Muscle of leg (tissue), 11 donors: ENCODE data around the gene MAGI2. TPM values are rescaled to one million over a fixed set of nuclear protein-coding genes. Genes with fewer than 3 reads are reported as not detected.

Experiments used
- DNase-seq: peaks from one replicate; pipeline ENCODE4 v3.0.0; 2013
- H3K27ac ChIP-seq: one replicate; pipeline ENCODE4 v1.5.1; 2013; ENCODE audit warnings: mild to moderate bottlenecking, low read length, control low read depth
- H3K27me3 ChIP-seq: one replicate; pipeline ENCODE4 v1.6.1; 2013; ENCODE audit warnings: low read length; ENCODE audit not compliant: control insufficient read depth, insufficient read depth
- H3K36me3 ChIP-seq: one replicate; pipeline ENCODE4 v1.6.1; 2013; ENCODE audit warnings: low read length; ENCODE audit not compliant: control insufficient read depth, insufficient read depth
- H3K4me1 ChIP-seq: one replicate; pipeline ENCODE4 v1.6.1; 2013; ENCODE audit warnings: low read length; ENCODE audit not compliant: control insufficient read depth, insufficient read depth
- H3K4me3 ChIP-seq: one replicate; pipeline ENCODE4 v1.5.1; 2013; ENCODE audit warnings: low read length, control low read depth
- H3K9me3 ChIP-seq: replicated peaks from 2 replicates; pipeline ENCODE4 v1.6.1; 2013; ENCODE audit warnings: low read depth, low read length; ENCODE audit not compliant: control insufficient read depth
- WGBS: methylation state at CpG from one replicate; pipeline ENCODE4 v1.1.5; 2013; ENCODE audit warnings: missing lambda C conversion rate; ENCODE audit not compliant: insufficient coverage; 5-methylcytosine and 5-hydroxymethylcytosine counted together
- polyA plus RNA-seq, 8 donors: library from polyadenylated mRNA; unstranded; fragments of 120-200 nt; gene quantifications; one replicate each; pipeline versions ENCODE4 v1.2.1 to v1.2.3, GENCODE V29; 2013; ENCODE audit warnings: inconsistent platforms in 1 of 8, low replicate concordance in 1 of 8; ENCODE audit not compliant: insufficient read length in 8 of 8, insufficient read depth in 1 of 8
- total RNA-seq: library from RNA; stranded (reverse); fragments of 120-200 nt; gene quantifications from one replicate; pipeline ENCODE4 v1.2.4, GENCODE V29; 2013

The MAGI2 gene
- total and polyA plus RNA-seq, 9 donors: 3.5 to 6.3 (median 5.2) TPM

DNA sequence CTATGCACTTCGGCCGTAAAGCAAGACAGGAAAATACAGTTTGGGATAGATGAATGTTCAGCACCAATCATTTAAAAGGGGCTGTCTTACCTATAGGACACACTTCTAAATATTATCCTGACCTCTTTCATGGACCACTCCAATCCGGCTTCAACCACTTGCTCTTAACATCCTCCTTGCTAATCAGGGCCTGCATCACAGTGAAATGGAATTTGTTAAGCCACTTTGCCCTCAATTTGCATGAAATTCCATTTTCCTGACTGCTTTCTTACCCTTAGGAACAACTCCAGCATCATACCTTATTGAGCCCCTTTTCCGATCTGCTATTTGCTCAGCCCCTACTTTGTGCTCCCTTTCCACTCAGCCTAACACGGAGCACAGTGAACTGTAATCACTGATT is 987.6 kb downstream of the MAGI2 start:
- WGBS: 83% methylated on average over 3 of the region's 5 CpGs

GRCh38 chr7:78463039-78463438 is 990.4 kb downstream of the MAGI2 start:
- no peak for DNase-seq
- Histone ChIP-seq H3K27ac (no peak overlapping the region), H3K9me3 (no peaks in the 10 kb centered on the region), H3K27me3 (no peaks in the 10 kb centered on the region), H3K4me1 (no peaks in the 10 kb centered on the region), H3K4me3 (no peak overlapping the region), H3K36me3 (no peaks in the 10 kb centered on the region)
- WGBS: 89% methylated on average over 3 of the region's 3 CpGs

More for the DNA sequence above, 987.6 kb downstream of the MAGI2 start:
- no peaks in the 10 kb centered on the region for H3K9me3 ChIP-seq
- H3K4me3 ChIP-seq: no peak overlapping the region
- no peaks in the 10 kb centered on the region for H3K36me3 ChIP-seq
- H3K27me3 ChIP-seq: no peaks in the 10 kb centered on the region
- DNase-seq: no peak
- H3K27ac ChIP-seq: no peak overlapping the region
- H3K4me1 ChIP-seq: no peaks in the 10 kb centered on the region

GRCh38 chr7:78450706-78451105 is 1002.8 kb downstream of the MAGI2 start:
- H3K27me3 ChIP-seq: no peaks in the 10 kb centered on the region
- no peaks in the 10 kb centered on the region for H3K36me3 ChIP-seq
- no peaks in the 10 kb centered on the region for H3K4me1 ChIP-seq
- no peak overlapping the region for H3K4me3 ChIP-seq
- no peaks in the 10 kb centered on the region for H3K9me3 ChIP-seq
- no peak for DNase-seq
- no peak overlapping the region for H3K27ac ChIP-seq
- WGBS: no CpG with 5 or more reads among the region's 6 CpGs

GRCh38 chr7:78448911-78449310 is 1004.6 kb downstream of the MAGI2 start:
- H3K9me3 ChIP-seq: no peaks in the 10 kb centered on the region
- no peaks in the 10 kb centered on the region for H3K36me3 ChIP-seq
- WGBS: no CpG with 5 or more reads among the region's 5 CpGs
- H3K4me1 ChIP-seq: no peaks in the 10 kb centered on the region
- no peak for DNase-seq
- H3K27me3 ChIP-seq: no peaks in the 10 kb centered on the region
- no peak overlapping the region for H3K4me3 ChIP-seq
- no peak overlapping the region for H3K27ac ChIP-seq

DNA sequence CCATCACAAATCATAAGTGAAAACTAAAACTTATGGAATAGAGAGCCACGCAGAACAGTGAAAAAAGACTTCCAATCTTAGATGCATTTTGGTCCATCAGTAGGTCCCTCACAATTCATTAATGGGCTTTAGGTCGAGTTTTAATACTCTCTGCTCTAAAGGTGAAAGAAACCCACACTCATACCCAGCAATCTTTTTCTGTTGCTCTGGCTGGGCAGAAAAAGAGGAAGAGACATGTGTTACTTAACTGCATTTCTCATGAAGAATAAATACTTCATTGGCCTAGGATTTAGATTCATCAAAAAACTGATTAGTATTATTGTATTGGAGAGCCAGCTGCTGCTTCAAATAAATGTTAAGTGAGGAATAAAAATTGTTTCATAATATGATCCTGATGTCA is 1009.2 kb downstream of the MAGI2 start:
- no peaks in the 10 kb centered on the region for H3K9me3 ChIP-seq
- no peak for DNase-seq
- no peaks in the 10 kb centered on the region for H3K27me3 ChIP-seq
- H3K4me3 ChIP-seq: no peak overlapping the region
- H3K27ac ChIP-seq: no peak overlapping the region
- WGBS: no CpG with 5 or more reads among the region's 2 CpGs
- H3K36me3 ChIP-seq: no peaks in the 10 kb centered on the region
- no peaks in the 10 kb centered on the region for H3K4me1 ChIP-seq

- no peaks in the 10 kb centered on the region for H3K9me3 ChIP-seq
- no CpG with 5 or more reads among the region's 4 CpGs for WGBS
- no peaks in the 10 kb centered on the region for H3K27me3 ChIP-seq
- no peak overlapping the region for H3K4me3 ChIP-seq
- no peaks in the 10 kb centered on the region for H3K36me3 ChIP-seq
- no peak for DNase-seq
- no peaks in the 10 kb centered on the region for H3K4me1 ChIP-seq
- H3K27ac ChIP-seq: no peak overlapping the region
These were observed 1009.7 kb downstream of the MAGI2 start for GRCh38 chr7:78443811-78444210.

DNA sequence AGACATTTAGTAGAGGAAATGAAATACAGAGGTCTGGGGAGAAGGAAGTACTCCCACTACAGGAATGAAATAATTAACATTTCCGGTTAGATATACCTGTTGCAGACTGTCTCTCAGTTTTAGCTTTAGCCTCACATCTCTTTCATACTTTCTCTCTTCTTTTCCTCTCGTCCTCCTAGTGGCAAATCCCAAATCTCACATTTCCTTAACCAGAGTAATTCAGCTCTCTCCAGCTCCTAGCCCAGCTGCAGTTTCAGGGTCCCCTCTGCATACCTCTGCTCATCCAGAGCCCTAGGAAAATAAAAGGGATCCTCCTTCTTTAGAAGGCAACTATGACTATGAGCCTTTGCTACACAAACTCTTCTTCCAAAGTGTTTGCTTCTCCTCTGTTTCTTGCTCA is 1011.7 kb downstream of the MAGI2 start:
- H3K36me3 ChIP-seq: no peaks in the 10 kb centered on the region
- DNase-seq: no peak
- H3K27ac ChIP-seq: no peak overlapping the region
- H3K4me1 ChIP-seq: no peaks in the 10 kb centered on the region
- no peak overlapping the region for H3K4me3 ChIP-seq
- WGBS: 49% methylated on average over 2 of the region's 2 CpGs
- H3K27me3 ChIP-seq: no peaks in the 10 kb centered on the region
- no peaks in the 10 kb centered on the region for H3K9me3 ChIP-seq

DNA sequence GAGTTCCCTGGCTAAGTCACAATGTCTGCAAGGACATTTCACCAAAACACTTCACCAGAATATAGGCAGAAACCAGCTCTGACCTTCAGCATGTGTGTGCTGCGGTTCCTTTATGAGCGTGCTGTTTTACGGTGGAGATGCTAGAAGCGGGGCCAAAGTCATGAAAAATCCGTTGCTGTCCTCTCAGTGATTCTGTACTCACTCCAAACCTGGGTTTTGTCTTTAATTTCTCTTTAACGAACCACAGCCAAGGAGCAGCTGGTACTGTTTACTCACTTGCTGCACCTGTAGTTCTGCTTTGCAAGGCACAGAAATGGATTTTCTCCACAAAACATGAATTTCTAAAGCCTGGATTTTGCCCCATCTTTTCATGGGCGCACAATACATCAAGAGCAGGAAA is 1015.0 kb downstream of the MAGI2 start:
- H3K4me1 ChIP-seq: no peaks in the 10 kb centered on the region
- H3K27ac ChIP-seq: no peak overlapping the region
- no peak overlapping the region for H3K4me3 ChIP-seq
- H3K27me3 ChIP-seq: no peaks in the 10 kb centered on the region
- DNase-seq: no peak
- no peaks in the 10 kb centered on the region for H3K36me3 ChIP-seq
- WGBS: 20% methylated on average over 3 of the region's 7 CpGs
- no peaks in the 10 kb centered on the region for H3K9me3 ChIP-seq

GRCh38 chr7:78437118-78437517 is 1016.3 kb downstream of the MAGI2 start:
- H3K4me3 ChIP-seq: no peak overlapping the region
- H3K27me3 ChIP-seq: no peaks in the 10 kb centered on the region
- no peak for DNase-seq
- H3K4me1 ChIP-seq: no peaks in the 10 kb centered on the region
- WGBS: 58% methylated on average over 3 of the region's 5 CpGs
- H3K36me3 ChIP-seq: no peaks in the 10 kb centered on the region
- H3K27ac ChIP-seq: no peak overlapping the region
- H3K9me3 ChIP-seq: no peaks in the 10 kb centered on the region

DNA sequence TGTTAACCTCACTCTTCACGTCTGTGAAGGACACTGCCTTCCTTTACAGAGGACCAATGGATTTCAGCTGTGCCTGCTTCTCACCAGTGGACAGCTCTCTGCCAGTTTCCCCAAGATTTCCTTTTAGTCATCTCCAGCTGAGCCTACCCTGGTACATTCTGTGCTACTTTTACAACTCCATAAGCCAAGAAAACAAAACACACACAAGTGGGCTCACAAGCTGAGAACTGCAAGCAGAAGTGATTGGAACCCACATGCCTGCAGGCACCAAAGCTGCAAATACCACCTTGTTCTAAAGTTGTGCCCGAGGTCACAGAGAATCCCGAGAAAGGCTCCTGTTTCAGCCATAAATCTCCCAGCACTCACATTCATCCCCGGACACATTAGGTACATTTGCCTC is 1018.1 kb downstream of the MAGI2 start:
- WGBS: 56% methylated on average over 1 of the region's 4 CpGs
- Histone ChIP-seq H3K9me3 (no peaks in the 10 kb centered on the region), H3K36me3 (no peaks in the 10 kb centered on the region), H3K4me3 (no peak overlapping the region), H3K4me1 (no peaks in the 10 kb centered on the region), H3K27ac (no peak overlapping the region), H3K27me3 (no peaks in the 10 kb centered on the region)
- DNase-seq: no peak

GRCh38 chr7:78434281-78434680 is 1019.2 kb downstream of the MAGI2 start:
- no CpG with 5 or more reads among the region's 1 CpG for WGBS
- Histone ChIP-seq H3K4me3 (no peak overlapping the region), H3K27me3 (no peaks in the 10 kb centered on the region), H3K9me3 (no peaks in the 10 kb centered on the region), H3K4me1 (no peaks in the 10 kb centered on the region), H3K36me3 (no peaks in the 10 kb centered on the region), H3K27ac (no peak overlapping the region)
- DNase-seq: no peak
